ENCODE measurements around the gene SMIM44.

SMIM44 gene

GRCh38 chr19:3462991-3463713, 20.1 kb downstream of the SMIM44 start:
- H3K4me1 ChIP-seq (ENCODE audit: control insufficient read depth, insufficient read depth, low read length) = peaks cover 9% of the 10 kb centered on the region; the same call in 1 of the 2 replicates
- H3K9ac ChIP-seq (ENCODE audit: low read depth, low read length) = no peak overlapping the region
- peaks cover 76% of the 10 kb centered on the region for H3K27me3 ChIP-seq (ENCODE audit: control insufficient read depth, insufficient read depth, low read length)
- H3K9me3 ChIP-seq (ENCODE audit: control insufficient read depth, insufficient read depth, low read length) = no peaks in the 10 kb centered on the region
- H3K4me3 ChIP-seq (ENCODE audit: low read depth, low read length) = peak overlapping the region; percentile 40; the same call in 1 of the 2 replicates
- no peaks in the 10 kb centered on the region for H3K36me3 ChIP-seq (ENCODE audit: control insufficient read depth, insufficient read depth, low read length)
- no peak overlapping the region for H3K27ac ChIP-seq (ENCODE audit: low read depth, low read length)

- Histone ChIP-seq H3K4me1 (ENCODE audit: control insufficient read depth, insufficient read depth, low read length) (peaks cover 14% of the 10 kb centered on the region; the same call in 1 of the 2 replicates), H3K27ac (ENCODE audit: low read depth, low read length) (no peak overlapping the region), H3K27me3 (ENCODE audit: control insufficient read depth, insufficient read depth, low read length) (peaks cover 72% of the 10 kb centered on the region), H3K36me3 (ENCODE audit: control insufficient read depth, insufficient read depth, low read length) (no peaks in the 10 kb centered on the region), H3K4me3 (ENCODE audit: low read depth, low read length) (no peak overlapping the region), H3K9me3 (ENCODE audit: control insufficient read depth, insufficient read depth, low read length) (no peaks in the 10 kb centered on the region), H3K9ac (ENCODE audit: low read depth, low read length) (no peak overlapping the region)
These were observed 23.2 kb downstream of the SMIM44 start for GRCh38 chr19:3459965-3460582.

- peaks cover 12% of the 10 kb centered on the region; the same call in 1 of the 2 replicates for H3K4me1 ChIP-seq (ENCODE audit: control insufficient read depth, insufficient read depth, low read length)
- no peak overlapping the region for H3K9ac ChIP-seq (ENCODE audit: low read depth, low read length)
- no peaks in the 10 kb centered on the region for H3K36me3 ChIP-seq (ENCODE audit: control insufficient read depth, insufficient read depth, low read length)
- H3K27me3 ChIP-seq (ENCODE audit: control insufficient read depth, insufficient read depth, low read length) = peaks cover 65% of the 10 kb centered on the region
- no peak overlapping the region for H3K27ac ChIP-seq (ENCODE audit: low read depth, low read length)
- no peaks in the 10 kb centered on the region for H3K9me3 ChIP-seq (ENCODE audit: control insufficient read depth, insufficient read depth, low read length)
- H3K4me3 ChIP-seq (ENCODE audit: low read depth, low read length) = peak overlapping the region; percentile 46
These were observed 24.0 kb downstream of the SMIM44 start for GRCh38 chr19:3459089-3459881.

- Histone ChIP-seq H3K27me3 (ENCODE audit: control insufficient read depth, insufficient read depth, low read length) (peaks cover 57% of the 10 kb centered on the region), H3K36me3 (ENCODE audit: control insufficient read depth, insufficient read depth, low read length) (no peaks in the 10 kb centered on the region), H3K4me3 (ENCODE audit: low read depth, low read length) (0 out of 2 replicates have a peak overlapping the region, but pooled peaks have one; percentile 46), H3K9me3 (ENCODE audit: control insufficient read depth, insufficient read depth, low read length) (no peaks in the 10 kb centered on the region), H3K4me1 (ENCODE audit: control insufficient read depth, insufficient read depth, low read length) (peaks cover 12% of the 10 kb centered on the region; the same call in 1 of the 2 replicates), H3K27ac (ENCODE audit: low read depth, low read length) (no peak overlapping the region), H3K9ac (ENCODE audit: low read depth, low read length) (no peak overlapping the region)
These were observed 24.8 kb downstream of the SMIM44 start for GRCh38 chr19:3458229-3459088.

- H3K4me3 ChIP-seq (ENCODE audit: low read depth, low read length) = no peak overlapping the region
- H3K9ac ChIP-seq (ENCODE audit: low read depth, low read length) = no peak overlapping the region
- peaks cover 49% of the 10 kb centered on the region for H3K27me3 ChIP-seq (ENCODE audit: control insufficient read depth, insufficient read depth, low read length)
- peaks cover 12% of the 10 kb centered on the region; the same call in 1 of the 2 replicates for H3K4me1 ChIP-seq (ENCODE audit: control insufficient read depth, insufficient read depth, low read length)
- H3K27ac ChIP-seq (ENCODE audit: low read depth, low read length) = no peak overlapping the region
- H3K36me3 ChIP-seq (ENCODE audit: control insufficient read depth, insufficient read depth, low read length) = no peaks in the 10 kb centered on the region
- H3K9me3 ChIP-seq (ENCODE audit: control insufficient read depth, insufficient read depth, low read length) = no peaks in the 10 kb centered on the region
These were observed 25.6 kb downstream of the SMIM44 start for GRCh38 chr19:3457528-3458228.

- H3K4me3 ChIP-seq (ENCODE audit: low read depth, low read length) = no peak overlapping the region
- no peak overlapping the region for H3K9ac ChIP-seq (ENCODE audit: low read depth, low read length)
- H3K27ac ChIP-seq (ENCODE audit: low read depth, low read length) = no peak overlapping the region
- peaks cover 12% of the 10 kb centered on the region; the same call in 1 of the 2 replicates for H3K4me1 ChIP-seq (ENCODE audit: control insufficient read depth, insufficient read depth, low read length)
- peaks cover 43% of the 10 kb centered on the region for H3K27me3 ChIP-seq (ENCODE audit: control insufficient read depth, insufficient read depth, low read length)
- no peaks in the 10 kb centered on the region for H3K9me3 ChIP-seq (ENCODE audit: control insufficient read depth, insufficient read depth, low read length)
- no peaks in the 10 kb centered on the region for H3K36me3 ChIP-seq (ENCODE audit: control insufficient read depth, insufficient read depth, low read length)
These were observed 26.2 kb downstream of the SMIM44 start for GRCh38 chr19:3456925-3457527.

GRCh38 chr19:3455960-3456601, 27.2 kb downstream of the SMIM44 start:
- H3K4me1 ChIP-seq (ENCODE audit: control insufficient read depth, insufficient read depth, low read length) = peaks cover 12% of the 10 kb centered on the region; the same call in 1 of the 2 replicates
- no peaks in the 10 kb centered on the region for H3K36me3 ChIP-seq (ENCODE audit: control insufficient read depth, insufficient read depth, low read length)
- no peak overlapping the region for H3K4me3 ChIP-seq (ENCODE audit: low read depth, low read length)
- H3K27ac ChIP-seq (ENCODE audit: low read depth, low read length) = no peak overlapping the region
- H3K9ac ChIP-seq (ENCODE audit: low read depth, low read length) = no peak overlapping the region
- H3K9me3 ChIP-seq (ENCODE audit: control insufficient read depth, insufficient read depth, low read length) = no peaks in the 10 kb centered on the region
- H3K27me3 ChIP-seq (ENCODE audit: control insufficient read depth, insufficient read depth, low read length) = peaks cover 40% of the 10 kb centered on the region

GRCh38 chr19:3455393-3455955, 27.8 kb downstream of the SMIM44 start:
- Histone ChIP-seq H3K9me3 (ENCODE audit: control insufficient read depth, insufficient read depth, low read length) (no peaks in the 10 kb centered on the region), H3K4me1 (ENCODE audit: control insufficient read depth, insufficient read depth, low read length) (peaks cover 12% of the 10 kb centered on the region; the same call in 1 of the 2 replicates), H3K4me3 (ENCODE audit: low read depth, low read length) (no peak overlapping the region), H3K27me3 (ENCODE audit: control insufficient read depth, insufficient read depth, low read length) (peaks cover 35% of the 10 kb centered on the region), H3K36me3 (ENCODE audit: control insufficient read depth, insufficient read depth, low read length) (no peaks in the 10 kb centered on the region), H3K27ac (ENCODE audit: low read depth, low read length) (no peak overlapping the region), H3K9ac (ENCODE audit: low read depth, low read length) (no peak overlapping the region)

GRCh38 chr19:3454656-3455392, 28.4 kb downstream of the SMIM44 start:
- no peak overlapping the region for H3K27ac ChIP-seq (ENCODE audit: low read depth, low read length)
- no peaks in the 10 kb centered on the region for H3K36me3 ChIP-seq (ENCODE audit: control insufficient read depth, insufficient read depth, low read length)
- no peak overlapping the region for H3K9ac ChIP-seq (ENCODE audit: low read depth, low read length)
- H3K4me1 ChIP-seq (ENCODE audit: control insufficient read depth, insufficient read depth, low read length) = peaks cover 11% of the 10 kb centered on the region; the same call in 1 of the 2 replicates
- peaks cover 30% of the 10 kb centered on the region for H3K27me3 ChIP-seq (ENCODE audit: control insufficient read depth, insufficient read depth, low read length)
- H3K4me3 ChIP-seq (ENCODE audit: low read depth, low read length) = no peak overlapping the region
- no peaks in the 10 kb centered on the region for H3K9me3 ChIP-seq (ENCODE audit: control insufficient read depth, insufficient read depth, low read length)
